Measurements from ENCODE around the gene C3orf52.

DNA sequence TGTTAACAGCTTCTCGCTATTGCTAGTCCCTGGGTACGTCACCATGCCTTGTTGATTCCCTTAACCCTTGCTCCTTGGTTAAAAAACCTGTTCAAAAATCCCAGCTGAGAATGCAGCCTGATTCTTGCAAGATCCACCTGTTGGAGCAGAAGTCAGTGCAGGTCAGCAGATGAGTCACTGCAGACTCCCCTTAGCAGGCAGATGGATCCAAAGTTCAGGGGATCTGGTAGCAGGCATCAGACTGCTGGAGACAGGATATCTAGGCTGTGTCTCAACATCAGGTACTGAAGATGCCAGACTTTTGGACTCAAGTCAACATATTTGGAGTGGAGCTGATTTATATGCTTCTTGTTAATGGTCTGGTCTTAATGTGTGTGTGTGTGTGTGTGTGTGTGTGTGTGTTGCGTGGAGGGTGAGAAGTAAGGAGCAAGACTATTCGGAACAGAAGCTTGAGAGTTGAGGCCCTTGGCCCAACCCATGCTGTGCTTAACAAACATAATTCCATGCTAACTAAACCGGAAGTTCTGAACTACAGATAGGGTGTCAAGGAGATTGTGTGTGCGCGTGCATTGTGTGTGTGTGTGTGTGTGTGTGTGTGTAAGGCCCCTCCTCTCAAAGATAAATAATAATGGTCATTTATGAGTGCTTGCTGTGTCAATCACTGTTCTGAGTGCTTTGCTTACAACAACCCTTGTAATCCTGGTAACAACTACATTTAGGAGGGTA lies 1.0 kb upstream of the C3orf52 start:
- TF ChIP-seq, protein P1, sequence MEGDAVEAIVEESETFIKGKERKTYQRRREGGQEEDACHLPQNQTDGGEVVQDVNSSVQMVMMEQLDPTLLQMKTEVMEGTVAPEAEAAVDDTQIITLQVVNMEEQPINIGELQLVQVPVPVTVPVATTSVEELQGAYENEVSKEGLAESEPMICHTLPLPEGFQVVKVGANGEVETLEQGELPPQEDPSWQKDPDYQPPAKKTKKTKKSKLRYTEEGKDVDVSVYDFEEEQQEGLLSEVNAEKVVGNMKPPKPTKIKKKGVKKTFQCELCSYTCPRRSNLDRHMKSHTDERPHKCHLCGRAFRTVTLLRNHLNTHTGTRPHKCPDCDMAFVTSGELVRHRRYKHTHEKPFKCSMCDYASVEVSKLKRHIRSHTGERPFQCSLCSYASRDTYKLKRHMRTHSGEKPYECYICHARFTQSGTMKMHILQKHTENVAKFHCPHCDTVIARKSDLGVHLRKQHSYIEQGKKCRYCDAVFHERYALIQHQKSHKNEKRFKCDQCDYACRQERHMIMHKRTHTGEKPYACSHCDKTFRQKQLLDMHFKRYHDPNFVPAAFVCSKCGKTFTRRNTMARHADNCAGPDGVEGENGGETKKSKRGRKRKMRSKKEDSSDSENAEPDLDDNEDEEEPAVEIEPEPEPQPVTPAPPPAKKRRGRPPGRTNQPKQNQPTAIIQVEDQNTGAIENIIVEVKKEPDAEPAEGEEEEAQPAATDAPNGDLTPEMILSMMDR (IDR thresholded peaks at IDR 0.05) = no peak
- no peak for TF ChIP-seq POLR2AphosphoS5 (IDR thresholded peaks at IDR 0.05)
